Effector memory CD8-positive, alpha-beta T cell (primary cell): ENCODE measurements around the gene NT5C1A.

Experiments
- ATAC-seq: fragments of 150-1000 bp; cut with Tn5 transposase; replicated peaks from 2 replicates; pipeline ENCODE4 v1.10.0; 2021; ENCODE audit warnings: mild to moderate bottlenecking, moderate library complexity
- DNase-seq, 3 experiments: peaks; one replicate each; pipeline ENCODE4 v3.0.0; 2021
- H3K27ac Mint-ChIP-seq, 2 donors: one replicate each; pipeline ENCODE4 v1.8.0; 2022; ENCODE audit warnings: mild to moderate bottlenecking in 2 of 2, mixed read lengths in 2 of 2, moderate library complexity in 2 of 2
- H3K27me3 Mint-ChIP-seq, 2 donors: one replicate each; pipeline ENCODE4 v1.8.0; 2022; ENCODE audit warnings: mixed read lengths in 2 of 2
- H3K36me3 Mint-ChIP-seq: one replicate; pipeline ENCODE4 v1.8.0; 2022; ENCODE audit warnings: mild to moderate bottlenecking, moderate library complexity, mixed read lengths; ENCODE audit not compliant: insufficient read depth
- H3K4me1 Mint-ChIP-seq, 2 donors: one replicate each; pipeline ENCODE4 v1.8.0; 2022; ENCODE audit warnings: low read depth in 2 of 2, mixed read lengths in 2 of 2
- H3K4me3 Mint-ChIP-seq, 2 donors: one replicate each; pipeline ENCODE4 v1.8.0; 2022; ENCODE audit warnings: mild to moderate bottlenecking in 2 of 2, mixed read lengths in 2 of 2, moderate library complexity in 2 of 2
- H3K9me3 Mint-ChIP-seq, 2 donors: one replicate each; pipeline ENCODE4 v1.8.0; 2022; ENCODE audit warnings: mixed read lengths in 2 of 2

Gene NT5C1A

DNA sequence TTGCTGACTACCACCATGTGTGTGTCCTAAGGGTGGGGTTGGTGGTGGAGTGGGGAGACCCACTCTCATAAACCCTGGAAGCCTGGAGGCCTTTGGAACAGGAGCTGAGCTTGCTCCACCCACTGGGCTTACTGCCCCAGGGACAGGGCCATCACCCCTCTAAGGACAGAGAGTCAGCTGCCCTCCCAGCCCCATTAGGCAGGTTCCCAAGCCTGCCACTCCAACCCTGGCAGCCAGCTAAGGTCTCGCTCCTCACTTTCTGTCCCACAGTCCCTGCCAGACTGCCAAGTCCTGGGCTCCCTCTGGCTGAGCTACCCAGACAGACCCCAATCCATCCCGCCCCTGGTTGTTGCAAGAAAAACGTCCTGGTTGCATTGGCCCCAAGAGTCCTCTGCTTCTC lies 3.8 kb downstream of the NT5C1A start:
- H3K4me3 Mint-ChIP-seq: no peak overlapping the region
- DNase-seq: no peak
- H3K4me1 Mint-ChIP-seq: no peaks in the 10 kb centered on the region
- H3K27ac Mint-ChIP-seq: peak overlapping the region in 1 of 2 donors; percentile 38
- peaks cover 6% of the 10 kb centered on the region for H3K36me3 Mint-ChIP-seq
- H3K9me3 Mint-ChIP-seq: no peaks in the 10 kb centered on the region
- ATAC-seq: no peak
- peaks cover 25 to 61% of the 10 kb centered on the region in 2 donors for H3K27me3 Mint-ChIP-seq

- H3K27ac Mint-ChIP-seq: no peak overlapping the region
- no peaks in the 10 kb centered on the region for H3K4me1 Mint-ChIP-seq
- ATAC-seq: no peak
- peaks cover 25 to 51% of the 10 kb centered on the region in 2 donors for H3K27me3 Mint-ChIP-seq
- no peak for DNase-seq
- H3K36me3 Mint-ChIP-seq: peaks cover 2% of the 10 kb centered on the region
- no peaks in the 10 kb centered on the region for H3K9me3 Mint-ChIP-seq
- H3K4me3 Mint-ChIP-seq: no peak overlapping the region
These were observed 5.1 kb downstream of the NT5C1A start for GRCh38 chr1:39666772-39667171.

DNA sequence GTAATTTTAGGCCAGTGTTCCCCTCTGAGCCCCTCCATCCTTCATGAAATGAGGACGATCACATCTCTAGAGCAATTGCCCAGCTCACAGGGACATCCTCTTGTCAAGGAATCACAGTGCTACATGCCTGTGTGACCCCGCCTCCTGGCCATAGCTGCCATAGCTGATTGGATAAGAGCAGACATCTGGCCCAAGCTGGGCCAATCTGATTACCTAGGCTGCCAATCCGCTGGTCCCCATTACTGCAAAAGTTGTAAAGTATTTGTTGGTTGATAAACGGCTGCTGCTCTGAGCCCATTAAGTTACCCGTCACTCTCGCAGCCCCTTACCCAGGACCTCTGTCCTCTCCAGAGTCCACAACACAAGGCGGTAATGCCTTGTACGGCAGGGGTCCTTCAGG lies 8.3 kb downstream of the NT5C1A start:
- Mint-ChIP-seq H3K27ac (no peak overlapping the region), H3K4me1 (no peaks in the 10 kb centered on the region), H3K4me3 (no peak overlapping the region), H3K36me3 (peaks cover 2% of the 10 kb centered on the region), H3K9me3 (no peaks in the 10 kb centered on the region), H3K27me3 (peaks cover 5 to 23% of the 10 kb centered on the region in 2 donors)
- ATAC-seq (no peak), DNase-seq (no peak)

DNA sequence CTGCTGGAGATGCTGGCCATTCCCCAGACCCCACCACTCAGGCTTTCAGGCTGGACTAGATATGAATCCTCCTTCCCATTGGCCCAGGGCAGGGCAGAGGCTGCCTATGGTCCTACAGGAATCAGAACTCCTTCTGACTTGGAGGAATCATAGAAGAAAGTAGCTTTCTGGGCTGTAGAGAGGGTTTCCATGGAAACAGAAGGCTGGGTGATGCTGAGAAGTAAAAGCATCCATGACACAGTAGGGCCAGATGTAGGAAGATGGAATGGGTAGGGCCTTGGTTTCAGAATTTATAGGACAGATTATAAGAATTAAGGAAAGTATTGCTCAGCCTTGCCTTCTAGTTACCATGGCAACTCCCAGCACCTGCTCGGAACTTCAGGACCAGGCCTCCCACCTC lies 9.0 kb downstream of the NT5C1A start:
- H3K27me3 Mint-ChIP-seq: peaks cover 0 to 22% of the 10 kb centered on the region in 2 donors
- no peaks in the 10 kb centered on the region for H3K9me3 Mint-ChIP-seq
- peaks cover 2% of the 10 kb centered on the region for H3K36me3 Mint-ChIP-seq
- DNase-seq (no peak), ATAC-seq (no peak)
- H3K4me3 Mint-ChIP-seq: no peak overlapping the region
- peaks cover 0 to 3% of the 10 kb centered on the region in 2 donors for H3K4me1 Mint-ChIP-seq
- no peak overlapping the region for H3K27ac Mint-ChIP-seq

DNA sequence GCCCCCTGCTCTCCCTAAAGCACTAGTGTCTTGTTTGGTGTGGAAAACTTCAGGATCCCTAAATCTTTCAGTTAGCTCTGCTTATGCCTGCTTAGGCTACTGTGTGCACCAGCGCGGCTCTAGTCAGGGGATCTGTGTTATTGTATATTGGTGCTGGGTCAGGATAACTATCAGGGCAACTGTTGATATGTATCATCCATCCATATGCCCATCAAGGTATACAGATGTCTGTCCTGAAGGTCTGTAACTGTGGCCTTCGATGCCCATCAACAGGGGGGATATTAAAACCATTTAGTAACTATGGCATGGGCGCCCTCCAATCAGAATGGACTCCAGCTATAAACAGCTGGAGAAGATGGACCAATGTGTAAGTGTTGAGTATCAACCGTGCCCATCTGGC lies 12.4 kb downstream of the NT5C1A start:
- H3K9me3 Mint-ChIP-seq: no peaks in the 10 kb centered on the region
- H3K36me3 Mint-ChIP-seq: peaks cover 2% of the 10 kb centered on the region
- no peak for DNase-seq
- H3K4me1 Mint-ChIP-seq: peaks cover 0 to 6% of the 10 kb centered on the region in 2 donors
- no peak for ATAC-seq
- H3K4me3 Mint-ChIP-seq: no peak overlapping the region
- H3K27ac Mint-ChIP-seq: no peak overlapping the region
- H3K27me3 Mint-ChIP-seq: peaks cover 0 to 17% of the 10 kb centered on the region in 2 donors

DNA sequence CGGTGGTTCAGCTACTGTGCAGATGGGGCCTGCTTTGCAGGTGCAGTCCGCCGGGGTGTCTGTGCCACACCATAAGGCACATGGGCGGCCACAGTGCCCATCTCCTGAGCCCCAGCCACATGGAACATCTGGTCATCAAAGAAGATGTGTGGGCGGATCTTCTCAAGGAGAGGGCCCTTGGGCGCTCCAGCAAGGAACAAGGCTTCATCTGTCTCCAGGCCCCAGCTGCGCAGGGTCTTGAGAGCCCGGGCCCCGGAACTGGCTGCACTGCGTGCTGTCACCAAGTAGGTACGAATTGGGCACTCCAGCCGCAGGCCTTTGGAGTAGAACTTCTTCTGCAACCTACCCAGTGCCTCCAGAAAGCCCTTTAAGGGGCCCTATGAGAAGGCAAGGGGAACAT lies 12.8 kb downstream of the NT5C1A start:
- Mint-ChIP-seq H3K4me1 (peaks cover 0 to 6% of the 10 kb centered on the region in 2 donors), H3K27me3 (peaks cover 0 to 21% of the 10 kb centered on the region in 2 donors), H3K36me3 (no peaks in the 10 kb centered on the region), H3K4me3 (no peak overlapping the region), H3K9me3 (no peaks in the 10 kb centered on the region), H3K27ac (no peak overlapping the region)
- ATAC-seq (no peak), DNase-seq (no peak)

- peaks cover 0 to 10% of the 10 kb centered on the region in 2 donors for H3K4me1 Mint-ChIP-seq
- ATAC-seq: peak; percentile 74
- peaks cover 0 to 29% of the 10 kb centered on the region in 2 donors for H3K27me3 Mint-ChIP-seq
- peak; percentile 44 to 51 (median 47) for DNase-seq
- H3K36me3 Mint-ChIP-seq: no peaks in the 10 kb centered on the region
- H3K27ac Mint-ChIP-seq: peak overlapping the region in 1 of 2 donors; percentile 41
- peak overlapping the region in 1 of 2 donors; percentile 43 for H3K4me3 Mint-ChIP-seq
- no peaks in the 10 kb centered on the region for H3K9me3 Mint-ChIP-seq
These were observed 13.9 kb downstream of the NT5C1A start for GRCh38 chr1:39657923-39658485.

DNA sequence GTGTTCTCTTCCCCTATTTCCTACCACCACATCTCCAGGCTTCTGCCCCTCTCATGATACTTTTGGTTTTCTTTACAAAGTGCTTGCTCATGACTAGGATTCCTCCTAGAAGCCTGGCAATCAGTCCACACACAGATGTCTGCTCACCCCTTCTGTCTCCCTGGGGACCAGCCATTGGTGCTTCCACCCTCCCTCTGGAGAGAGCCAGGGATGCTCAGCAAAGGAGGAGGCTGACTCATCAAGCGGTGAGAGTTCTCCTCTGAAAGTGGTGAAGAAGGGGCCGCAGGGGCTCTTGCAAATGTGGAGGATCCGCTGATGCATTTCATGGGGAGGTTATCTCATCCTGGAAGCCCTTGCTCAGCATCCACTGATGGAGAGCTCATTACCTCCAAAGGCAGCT lies 14.5 kb downstream of the NT5C1A start:
- H3K9me3 Mint-ChIP-seq: no peaks in the 10 kb centered on the region

GRCh38 chr1:39656391-39656790 lies 15.5 kb downstream of the NT5C1A start:
- Mint-ChIP-seq H3K27me3 (peaks cover 0 to 29% of the 10 kb centered on the region in 2 donors), H3K4me3 (no peak overlapping the region), H3K36me3 (no peaks in the 10 kb centered on the region), H3K9me3 (no peaks in the 10 kb centered on the region), H3K27ac (no peak overlapping the region), H3K4me1 (peaks cover 0 to 10% of the 10 kb centered on the region in 2 donors)
- ATAC-seq (no peak), DNase-seq (no peak)

More for the DNA sequence above, 14.5 kb downstream of the NT5C1A start:
- DNase-seq (no peak), ATAC-seq (no peak)
- H3K4me1 Mint-ChIP-seq: peaks cover 0 to 10% of the 10 kb centered on the region in 2 donors
- H3K36me3 Mint-ChIP-seq: no peaks in the 10 kb centered on the region
- H3K27me3 Mint-ChIP-seq: peaks cover 0 to 29% of the 10 kb centered on the region in 2 donors
- H3K4me3 Mint-ChIP-seq: no peak overlapping the region
- peak overlapping the region in 1 of 2 donors; percentile 41 for H3K27ac Mint-ChIP-seq

DNA sequence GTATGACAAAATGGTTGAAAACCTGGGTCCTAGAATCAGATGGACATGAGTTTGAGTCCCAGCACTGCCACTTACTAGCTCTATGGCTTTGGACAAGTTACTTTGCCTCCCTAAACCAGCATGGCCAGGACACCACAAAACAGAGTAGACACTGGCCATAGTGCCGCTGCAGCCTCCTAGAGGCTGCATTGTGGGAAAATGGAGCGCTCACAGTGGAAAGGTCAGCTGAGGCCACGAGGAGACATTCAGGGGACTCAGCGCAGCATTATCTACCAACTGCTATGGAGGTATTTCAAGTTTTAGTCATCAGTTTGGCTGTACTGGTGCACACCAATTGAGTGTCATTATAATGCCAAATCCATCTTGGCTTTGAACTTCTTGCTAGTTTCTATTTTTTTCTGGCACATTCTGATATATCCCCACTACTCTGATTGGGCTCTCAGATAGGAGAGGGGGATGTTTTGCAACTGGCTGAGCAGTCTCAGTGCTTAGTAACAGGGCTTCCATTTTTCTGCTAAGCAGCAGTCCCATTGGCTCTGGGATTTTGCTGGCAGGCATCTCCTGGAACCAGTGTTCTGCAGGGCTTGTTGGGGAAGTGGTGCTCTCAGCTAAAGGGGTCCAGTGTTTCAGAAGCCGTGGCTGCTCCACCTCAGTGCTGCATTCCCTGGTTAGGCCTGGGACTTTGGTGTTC lies 16.2 kb downstream of the NT5C1A start:
- no peak overlapping the region for H3K4me3 Mint-ChIP-seq
- ATAC-seq (no peak), DNase-seq (no peak)
- no peaks in the 10 kb centered on the region for H3K9me3 Mint-ChIP-seq
- H3K36me3 Mint-ChIP-seq: no peaks in the 10 kb centered on the region
- peaks cover 0 to 10% of the 10 kb centered on the region in 2 donors for H3K4me1 Mint-ChIP-seq
- H3K27ac Mint-ChIP-seq: no peak overlapping the region
- peaks cover 0 to 29% of the 10 kb centered on the region in 2 donors for H3K27me3 Mint-ChIP-seq

DNA sequence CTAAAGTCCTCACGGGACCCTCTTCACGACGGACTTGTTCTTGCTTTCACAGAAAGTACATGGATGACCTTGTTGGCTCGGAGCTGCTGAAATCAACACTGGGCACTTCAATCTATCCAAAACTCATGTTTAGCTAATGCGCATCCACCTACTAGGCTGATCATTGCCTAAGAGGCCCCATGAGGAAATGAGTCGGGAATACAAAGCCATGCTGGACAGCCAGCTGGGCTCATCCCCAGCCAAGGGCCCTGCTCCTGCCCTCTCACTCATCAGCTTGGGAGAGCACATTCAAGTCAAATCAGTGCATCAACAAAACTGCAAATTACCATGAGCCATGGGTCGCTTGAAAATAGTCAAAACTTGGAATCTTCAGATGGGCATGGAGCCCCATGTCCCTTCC lies 17.6 kb downstream of the NT5C1A start:
- peaks cover 0 to 10% of the 10 kb centered on the region in 2 donors for H3K4me1 Mint-ChIP-seq
- no peaks in the 10 kb centered on the region for H3K9me3 Mint-ChIP-seq
- no peak overlapping the region for H3K4me3 Mint-ChIP-seq
- H3K27ac Mint-ChIP-seq: no peak overlapping the region
- no peak for ATAC-seq
- no peak for DNase-seq
- H3K27me3 Mint-ChIP-seq: peaks cover 0 to 29% of the 10 kb centered on the region in 2 donors
- no peaks in the 10 kb centered on the region for H3K36me3 Mint-ChIP-seq

- Mint-ChIP-seq H3K27me3 (peaks cover 0 to 29% of the 10 kb centered on the region in 2 donors), H3K27ac (no peak overlapping the region), H3K36me3 (no peaks in the 10 kb centered on the region), H3K4me3 (no peak overlapping the region), H3K4me1 (peaks cover 0 to 10% of the 10 kb centered on the region in 2 donors), H3K9me3 (no peaks in the 10 kb centered on the region)
- ATAC-seq (peak; percentile 77), DNase-seq (peak; percentile 57 to 65 (median 60))
These were observed 18.3 kb downstream of the NT5C1A start for GRCh38 chr1:39653546-39654031.

- no peaks in the 10 kb centered on the region for H3K9me3 Mint-ChIP-seq
- DNase-seq (no peak), ATAC-seq (no peak)
- no peaks in the 10 kb centered on the region for H3K36me3 Mint-ChIP-seq
- H3K27ac Mint-ChIP-seq: no peak overlapping the region
- no peak overlapping the region for H3K4me3 Mint-ChIP-seq
- H3K27me3 Mint-ChIP-seq: peaks cover 0 to 21% of the 10 kb centered on the region in 2 donors
- peaks cover 0 to 4% of the 10 kb centered on the region in 2 donors for H3K4me1 Mint-ChIP-seq
These were observed 19.4 kb downstream of the NT5C1A start for GRCh38 chr1:39652554-39652953.

DNA sequence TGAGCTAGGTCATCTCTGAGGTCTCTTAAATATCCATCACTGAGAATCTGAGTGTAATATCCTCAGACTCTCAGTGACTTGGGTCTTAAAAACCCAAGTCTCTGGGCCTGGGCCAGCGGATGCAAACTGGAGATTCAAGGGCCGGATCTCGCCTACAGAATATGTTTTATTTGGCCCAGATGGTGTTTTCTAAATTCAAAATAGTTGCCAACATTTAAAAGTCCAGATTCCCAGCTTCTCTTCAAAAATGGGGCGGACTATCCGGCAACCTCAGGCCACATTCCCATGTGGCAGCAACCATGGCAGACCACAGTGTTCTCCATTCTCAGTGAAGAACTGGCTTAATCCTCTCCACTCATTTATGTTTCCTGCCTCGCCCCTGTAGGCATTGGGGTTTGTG lies 19.8 kb downstream of the NT5C1A start:
- Mint-ChIP-seq H3K27me3 (peaks cover 0 to 16% of the 10 kb centered on the region in 2 donors), H3K4me1 (peaks cover 0 to 4% of the 10 kb centered on the region in 2 donors), H3K9me3 (no peaks in the 10 kb centered on the region), H3K4me3 (no peak overlapping the region), H3K36me3 (no peaks in the 10 kb centered on the region), H3K27ac (no peak overlapping the region)
- ATAC-seq (no peak), DNase-seq (no peak)
